ENCODE data around the gene ERMN. TPM values are rescaled to one million over a fixed set of nuclear protein-coding genes. Genes with fewer than 3 reads are reported as not detected.

The ERMN gene
- total RNA-seq, 2 donors from 2014 or later, result 0.55 to 0.68 TPM

DNA sequence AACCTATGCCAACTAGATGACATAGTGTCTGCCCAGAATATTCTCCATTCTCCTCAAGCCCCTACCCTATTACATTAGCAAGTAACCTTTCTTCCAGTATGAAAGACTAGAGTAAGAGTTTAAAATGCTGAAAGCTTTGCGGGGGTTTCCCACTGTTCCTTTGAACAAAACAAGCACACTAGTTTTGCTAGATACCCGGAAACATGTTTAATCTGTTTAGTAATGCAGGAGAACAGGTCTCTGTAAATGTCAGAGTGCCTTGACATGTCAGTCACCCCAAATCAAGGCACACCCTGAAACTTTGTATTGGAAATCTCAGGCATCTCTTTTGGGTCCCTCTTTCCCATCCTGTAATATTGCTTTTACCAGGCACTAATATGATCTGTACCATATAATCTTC lies 56.6 kb downstream of the ERMN start:
- peaks cover 13% of the 10 kb centered on the region for H3K4me1 Mint-ChIP-seq
- Histone ChIP-seq H3K27ac (ENCODE audit: low read depth, low read length) (no peak overlapping the region), H3K9ac (ENCODE audit: extremely low read depth, low read length, poor library complexity, severe bottlenecking) (no peak overlapping the region), H3K9me3 (ENCODE audit: control insufficient read depth, low read length) (no peaks in the 10 kb centered on the region), H3K4me1 (ENCODE audit: control insufficient read depth, insufficient read depth, low read length) (peaks cover 10% of the 10 kb centered on the region), H3K4me3 (ENCODE audit: low read length) (no peak overlapping the region), H3K36me3 (ENCODE audit: control insufficient read depth, insufficient read depth, low read length) (no peaks in the 10 kb centered on the region), H3K27me3 (ENCODE audit: control insufficient read depth, insufficient read depth, low read length, poor library complexity, severe bottlenecking) (no peaks in the 10 kb centered on the region)
- DNase-seq, result no peak
- TF ChIP-seq, protein P1, sequence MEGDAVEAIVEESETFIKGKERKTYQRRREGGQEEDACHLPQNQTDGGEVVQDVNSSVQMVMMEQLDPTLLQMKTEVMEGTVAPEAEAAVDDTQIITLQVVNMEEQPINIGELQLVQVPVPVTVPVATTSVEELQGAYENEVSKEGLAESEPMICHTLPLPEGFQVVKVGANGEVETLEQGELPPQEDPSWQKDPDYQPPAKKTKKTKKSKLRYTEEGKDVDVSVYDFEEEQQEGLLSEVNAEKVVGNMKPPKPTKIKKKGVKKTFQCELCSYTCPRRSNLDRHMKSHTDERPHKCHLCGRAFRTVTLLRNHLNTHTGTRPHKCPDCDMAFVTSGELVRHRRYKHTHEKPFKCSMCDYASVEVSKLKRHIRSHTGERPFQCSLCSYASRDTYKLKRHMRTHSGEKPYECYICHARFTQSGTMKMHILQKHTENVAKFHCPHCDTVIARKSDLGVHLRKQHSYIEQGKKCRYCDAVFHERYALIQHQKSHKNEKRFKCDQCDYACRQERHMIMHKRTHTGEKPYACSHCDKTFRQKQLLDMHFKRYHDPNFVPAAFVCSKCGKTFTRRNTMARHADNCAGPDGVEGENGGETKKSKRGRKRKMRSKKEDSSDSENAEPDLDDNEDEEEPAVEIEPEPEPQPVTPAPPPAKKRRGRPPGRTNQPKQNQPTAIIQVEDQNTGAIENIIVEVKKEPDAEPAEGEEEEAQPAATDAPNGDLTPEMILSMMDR (conservative IDR thresholded peaks at IDR 0.05), result no peak
- H3K27me3 Mint-ChIP-seq (ENCODE audit: insufficient read depth), result no peaks in the 10 kb centered on the region
- no peaks in the 10 kb centered on the region for H3K9me3 Mint-ChIP-seq
- H3K27ac Mint-ChIP-seq, result no peak overlapping the region
- H3K4me3 Mint-ChIP-seq, result no peak overlapping the region
- WGBS, 2 experiments (ENCODE audit: insufficient coverage in 1 of 2, insufficient read length in 1 of 2), result 84 to 86% methylated on average over 1 to 2 of the region's 2 CpGs
- H3K36me3 Mint-ChIP-seq (ENCODE audit: low read depth), result no peaks in the 10 kb centered on the region

Other genes starting within 250 kb of the ERMN start
- under 1 TPM in 1 of 2 donors, not detected in 1; 0.11 TPM for gene GALNT5, start 68.1 kb downstream of the ERMN start, total RNA-seq
- gene CYTIP, start 118.3 kb upstream of the ERMN start, total RNA-seq, result under 1 TPM in 1 of 2 donors, not detected in 1; 0.31 TPM